ENCODE data around the gene MCF2L2.

MCF2L2 gene

GRCh38 chr3:183279371-183279770, 149.0 kb downstream of the MCF2L2 start:
- H3K4me3 ChIP-seq (ENCODE audit: control insufficient read depth, low read depth, low read length), result no peak overlapping the region
- no peak for DNase-seq (ENCODE audit: low read depth)
- TF ChIP-seq CTCF (conservative IDR thresholded peaks at IDR 0.05; ENCODE audit: control insufficient read depth, insufficient read depth, low read depth, low read length), result no peak

GRCh38 chr3:183278479-183279088, 149.8 kb downstream of the MCF2L2 start:
- peak; percentile 95 for DNase-seq (ENCODE audit: low read depth)
- no peak overlapping the region for H3K4me3 ChIP-seq (ENCODE audit: control insufficient read depth, low read depth, low read length)
- TF ChIP-seq CTCF (conservative IDR thresholded peaks at IDR 0.05; ENCODE audit: control insufficient read depth, insufficient read depth, low read depth, low read length), result no peak

- TF ChIP-seq CTCF (conservative IDR thresholded peaks at IDR 0.05; ENCODE audit: control insufficient read depth, insufficient read depth, low read depth, low read length), result no peak
- no peak overlapping the region for H3K4me3 ChIP-seq (ENCODE audit: control insufficient read depth, low read depth, low read length)
Measured at GRCh38 chr3:183277260-183277659, 151.2 kb downstream of the MCF2L2 start.

GRCh38 chr3:183275937-183276336, 152.5 kb downstream of the MCF2L2 start:
- TF ChIP-seq CTCF (conservative IDR thresholded peaks at IDR 0.05; ENCODE audit: control insufficient read depth, insufficient read depth, low read depth, low read length), result no peak
- no peak overlapping the region for H3K4me3 ChIP-seq (ENCODE audit: control insufficient read depth, low read depth, low read length)
- DNase-seq (ENCODE audit: low read depth), result no peak

More at GRCh38 chr3:183277260-183277659, 151.2 kb downstream of the MCF2L2 start:
- DNase-seq (ENCODE audit: low read depth), result no peak

GRCh38 chr3:183275418-183275817, 153.0 kb downstream of the MCF2L2 start:
- no peak overlapping the region for H3K4me3 ChIP-seq (ENCODE audit: control insufficient read depth, low read depth, low read length)
- no peak for TF ChIP-seq CTCF (conservative IDR thresholded peaks at IDR 0.05; ENCODE audit: control insufficient read depth, insufficient read depth, low read depth, low read length)
- DNase-seq (ENCODE audit: low read depth), result peak; percentile 83

GRCh38 chr3:183274609-183275008, 153.8 kb downstream of the MCF2L2 start:
- peak; percentile 62 for DNase-seq (ENCODE audit: low read depth)
- no peak for TF ChIP-seq CTCF (conservative IDR thresholded peaks at IDR 0.05; ENCODE audit: control insufficient read depth, insufficient read depth, low read depth, low read length)
- H3K4me3 ChIP-seq (ENCODE audit: control insufficient read depth, low read depth, low read length), result no peak overlapping the region

GRCh38 chr3:183272791-183273190, 155.6 kb downstream of the MCF2L2 start:
- DNase-seq (ENCODE audit: low read depth), result no peak
- no peak for TF ChIP-seq CTCF (conservative IDR thresholded peaks at IDR 0.05; ENCODE audit: control insufficient read depth, insufficient read depth, low read depth, low read length)
- no peak overlapping the region for H3K4me3 ChIP-seq (ENCODE audit: control insufficient read depth, low read depth, low read length)

Measured in fibroblast of mammary gland (primary cell).